Uterus (tissue), 4 donors: ENCODE measurements around the gene DPH6. TPM values are rescaled to one million over a fixed set of nuclear protein-coding genes. Genes with fewer than 3 reads are reported as not detected.

ENCODE experiments used
- DNase-seq, 2 donors: peaks; one replicate each; pipeline ENCODE4 v3.0.0-alpha.2; 2019 to 2020
- H3K27ac ChIP-seq, 2 donors: fragments of 200-600 bp; sonication (generic); 1 replicate in 1 of 2; 2 replicates in 1 of 2; pipeline ENCODE4 v1.5.1; 2016 to 2018
- H3K27me3 ChIP-seq, 2 donors: fragments of 200-600 bp; sonication (generic); one replicate each; pipeline ENCODE4 v1.5.1; 2018 to 2019; ENCODE audit warnings: control low read depth in 1 of 2
- H3K36me3 ChIP-seq, 2 donors: fragments of 200-600 bp; sonication (generic); one replicate each; pipeline ENCODE4 v1.5.1; 2019; ENCODE audit warnings: control low read depth in 1 of 2
- H3K4me1 ChIP-seq, 2 donors: fragments of 200-600 bp; sonication (generic); one replicate each; pipeline ENCODE4 v1.5.1; 2018 to 2019; ENCODE audit warnings: control low read depth in 1 of 2
- H3K4me3 ChIP-seq, 2 donors: fragments of 200-600 bp; sonication (generic); 1 replicate in 1 of 2; 2 replicates in 1 of 2; pipeline ENCODE4 v1.5.1; 2018 to 2019; ENCODE audit warnings: mild to moderate bottlenecking in 1 of 2
- H3K9me3 ChIP-seq, 2 donors: fragments of 200-600 bp; sonication (generic); one replicate each; pipeline ENCODE4 v1.5.1; 2019; ENCODE audit warnings: control low read depth in 1 of 2
- CTCF ChIP-seq, 4 experiments: fragments of 200-600 bp in 2 of 4; fragments of 450-650 bp in 2 of 4; sonication (generic) in 2 of 4; IDR thresholded peaks; one replicate each; pipeline ENCODE4 v1.5.1; 2016 to 2019; ENCODE audit warnings: antibody characterized with exemption in 4 of 4, mild to moderate bottlenecking in 2 of 4, moderate library complexity in 1 of 4
- POLR2A ChIP-seq, 2 donors: fragments of 450-650 bp; IDR thresholded peaks; one replicate each; pipeline ENCODE4 v1.6.1; 2016; ENCODE audit warnings: antibody characterized with exemption in 2 of 2, mild to moderate bottlenecking in 1 of 2, moderate library complexity in 1 of 2
- intact Hi-C: fragments of 100-400 bp; cut with DNase I; formaldehyde crosslinking; loops from one replicate; pipeline ENCODE4 v1.15.1; 2023; ENCODE audit warnings: low total_unique reads
- total RNA-seq, 4 donors: library from RNA; depleted of rRNA in 3 of 4; stranded (reverse); fragments of >200 nt in 3 of 4; gene quantifications; one replicate each; pipeline versions ENCODE4 v1.1.0 to v1.2.4, GENCODE V29; 2014 to 2023
- donor health status: DM: yes; HTN: yes; CAD: no.

DPH6 gene
- total RNA-seq, 4 donors from 2014 or later: 19.0 to 169 (median 36.2) TPM

- peak overlapping the region in 1 of 2 donors; percentile 20 for H3K27ac ChIP-seq
- H3K27me3 ChIP-seq: no peaks in the 10 kb centered on the region
- no peaks in the 10 kb centered on the region for H3K4me1 ChIP-seq
- no peak for DNase-seq
- no peaks in the 10 kb centered on the region for H3K9me3 ChIP-seq
- intact Hi-C loops: no loop called here
- no peaks in the 10 kb centered on the region for H3K36me3 ChIP-seq
- no peak for TF ChIP-seq CTCF (IDR thresholded peaks at IDR 0.05)
- TF ChIP-seq POLR2A (IDR thresholded peaks at IDR 0.05): no peak
- H3K4me3 ChIP-seq: no peak overlapping the region
These were observed 106.7 kb downstream of the DPH6 start for GRCh38 chr15:35439291-35439690.

- no peak for DNase-seq
- Histone ChIP-seq H3K9me3 (no peaks in the 10 kb centered on the region), H3K4me3 (no peak overlapping the region), H3K27ac (no peak overlapping the region), H3K36me3 (no peaks in the 10 kb centered on the region), H3K4me1 (no peaks in the 10 kb centered on the region), H3K27me3 (no peaks in the 10 kb centered on the region)
- intact Hi-C loops: no loop called here
- TF ChIP-seq POLR2A (IDR thresholded peaks at IDR 0.05): no peak
- TF ChIP-seq CTCF (IDR thresholded peaks at IDR 0.05): no peak
These were observed 108.8 kb downstream of the DPH6 start for GRCh38 chr15:35437157-35437556.

- intact Hi-C loops: no loop called here
- no peaks in the 10 kb centered on the region for H3K4me1 ChIP-seq
- TF ChIP-seq CTCF (IDR thresholded peaks at IDR 0.05) (no peak), POLR2A (IDR thresholded peaks at IDR 0.05) (no peak)
- no peaks in the 10 kb centered on the region for H3K27me3 ChIP-seq
- no peaks in the 10 kb centered on the region for H3K36me3 ChIP-seq
- no peak for DNase-seq
- no peak overlapping the region for H3K4me3 ChIP-seq
- no peak overlapping the region for H3K27ac ChIP-seq
- H3K9me3 ChIP-seq: no peaks in the 10 kb centered on the region
These were observed 109.5 kb downstream of the DPH6 start for GRCh38 chr15:35436422-35436821.

- no peaks in the 10 kb centered on the region for H3K9me3 ChIP-seq
- no peaks in the 10 kb centered on the region for H3K4me1 ChIP-seq
- no peak for TF ChIP-seq CTCF (IDR thresholded peaks at IDR 0.05)
- TF ChIP-seq POLR2A (IDR thresholded peaks at IDR 0.05): no peak
- H3K27me3 ChIP-seq: no peaks in the 10 kb centered on the region
- H3K36me3 ChIP-seq: no peaks in the 10 kb centered on the region
- no peak overlapping the region for H3K4me3 ChIP-seq
- H3K27ac ChIP-seq: no peak overlapping the region
- intact Hi-C loops: no loop called here
- DNase-seq: no peak
These were observed 114.7 kb downstream of the DPH6 start for GRCh38 chr15:35431281-35431680.

GRCh38 chr15:35430301-35430700 lies 115.7 kb downstream of the DPH6 start:
- Histone ChIP-seq H3K27me3 (no peaks in the 10 kb centered on the region), H3K27ac (no peak overlapping the region), H3K4me1 (no peaks in the 10 kb centered on the region), H3K9me3 (no peaks in the 10 kb centered on the region), H3K4me3 (no peak overlapping the region), H3K36me3 (no peaks in the 10 kb centered on the region)
- TF ChIP-seq POLR2A (IDR thresholded peaks at IDR 0.05): no peak
- TF ChIP-seq CTCF (IDR thresholded peaks at IDR 0.05): no peak
- DNase-seq: no peak
- intact Hi-C loops: no loop called here
